ENCODE data around the gene SETBP1.
A peak's percentile ranks its signal among the peaks of the same experiment; 100 is the strongest.

SETBP1 gene

GRCh38 chr18:44973282-44973681, 292.6 kb downstream of the SETBP1 start:
- DNase-seq (ENCODE audit: low spot score) = peak; percentile 8

DNA sequence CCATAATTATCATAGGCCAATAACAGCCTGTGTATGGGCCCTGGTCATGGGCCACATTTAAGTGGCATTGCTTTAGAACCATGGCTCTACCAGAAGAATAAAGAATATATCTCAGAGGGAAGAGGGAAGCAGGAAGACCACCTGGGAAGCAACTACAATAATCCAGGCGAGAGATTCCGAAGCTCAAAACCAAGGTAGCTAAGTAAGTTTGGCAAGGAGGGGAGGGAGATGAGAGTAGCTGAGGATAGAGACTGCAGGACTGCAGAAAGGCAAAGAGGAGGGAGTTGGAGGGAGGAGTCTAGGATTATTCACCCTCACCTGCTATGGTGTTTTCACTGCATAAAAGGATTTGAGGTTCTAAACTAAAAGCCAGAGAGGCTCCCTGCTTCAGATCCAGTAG, 293.5 kb downstream of the SETBP1 start:
- DNase-seq (ENCODE audit: low spot score) = no peak

DNA sequence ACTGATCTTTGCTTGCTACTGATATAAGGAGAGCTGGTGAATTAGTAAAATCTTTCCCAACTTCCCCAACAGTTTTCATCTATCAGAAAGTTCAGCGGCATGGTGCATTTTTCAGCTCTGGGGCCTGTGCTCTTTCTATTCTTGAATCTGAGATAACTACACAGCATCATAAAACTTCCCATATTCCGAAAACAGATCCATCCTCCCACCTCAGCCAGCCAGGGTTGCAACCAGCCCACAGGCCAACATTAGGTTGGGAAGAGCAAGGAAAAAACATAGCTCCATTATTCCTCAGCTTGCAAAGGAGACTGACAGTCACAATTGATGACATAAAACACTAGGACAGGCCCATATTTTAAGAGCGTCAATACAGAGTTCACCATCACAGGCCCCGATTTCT, 297.2 kb downstream of the SETBP1 start:
- DNase-seq (ENCODE audit: low spot score) = no peak

- no peak for DNase-seq (ENCODE audit: low spot score)
Measured at GRCh38 chr18:44979748-44980147, 299.1 kb downstream of the SETBP1 start.

GRCh38 chr18:44981121-44981520, 300.4 kb downstream of the SETBP1 start:
- DNase-seq (ENCODE audit: low spot score) = no peak

- DNase-seq (ENCODE audit: low spot score) = no peak
Measured at GRCh38 chr18:44986933-44987332, 306.2 kb downstream of the SETBP1 start.

- no peak for DNase-seq (ENCODE audit: low spot score)
Measured at GRCh38 chr18:44987371-44987770, 306.7 kb downstream of the SETBP1 start.

- no peak for DNase-seq (ENCODE audit: low spot score)
Measured at GRCh38 chr18:44988821-44989587, 308.3 kb downstream of the SETBP1 start.

DNA sequence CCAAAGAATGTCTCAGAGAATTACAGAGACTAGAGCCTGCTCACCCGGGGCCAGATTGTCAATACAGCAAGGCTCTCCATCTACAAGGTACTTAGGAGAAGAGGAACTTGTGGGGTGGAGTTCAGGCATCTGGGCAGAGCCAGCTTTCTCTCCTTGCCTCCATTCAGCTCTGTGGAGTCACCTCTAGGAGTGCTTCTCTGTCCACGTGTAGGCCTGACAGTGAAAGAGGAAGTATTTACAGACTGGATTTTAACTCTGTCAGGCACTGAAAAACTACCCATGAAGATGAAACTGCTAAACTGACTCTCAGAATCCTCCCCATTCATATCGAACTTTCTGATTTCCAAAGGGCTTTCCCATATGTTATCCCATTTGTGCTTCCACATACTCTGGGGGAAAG, 315.6 kb downstream of the SETBP1 start:
- no peak for DNase-seq (ENCODE audit: low spot score)

GRCh38 chr18:44997174-44997573, 316.5 kb downstream of the SETBP1 start:
- DNase-seq (ENCODE audit: low spot score) = no peak

DNA sequence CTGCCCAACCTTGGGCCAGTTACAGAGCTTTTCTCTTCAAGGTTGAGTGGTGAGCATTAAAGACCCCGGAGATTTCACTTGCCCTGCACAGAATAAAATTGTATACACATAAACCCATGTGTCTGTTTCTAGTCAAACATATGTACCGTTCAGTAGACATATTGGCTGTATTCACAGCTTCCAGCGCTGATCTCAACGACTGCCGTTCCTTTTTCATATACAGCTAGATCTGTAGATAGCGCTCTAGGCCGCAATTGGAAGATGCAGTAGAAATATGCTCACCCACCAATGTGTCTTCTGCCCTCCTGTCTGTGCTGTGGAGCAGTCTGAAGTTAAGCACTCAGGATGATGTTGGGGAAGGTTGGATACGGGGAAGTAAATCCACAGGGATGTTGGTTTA, 317.7 kb downstream of the SETBP1 start:
- DNase-seq (ENCODE audit: low spot score) = no peak

- DNase-seq (ENCODE audit: low spot score) = no peak
Measured at GRCh38 chr18:45004546-45005080, 323.9 kb downstream of the SETBP1 start.

DNA sequence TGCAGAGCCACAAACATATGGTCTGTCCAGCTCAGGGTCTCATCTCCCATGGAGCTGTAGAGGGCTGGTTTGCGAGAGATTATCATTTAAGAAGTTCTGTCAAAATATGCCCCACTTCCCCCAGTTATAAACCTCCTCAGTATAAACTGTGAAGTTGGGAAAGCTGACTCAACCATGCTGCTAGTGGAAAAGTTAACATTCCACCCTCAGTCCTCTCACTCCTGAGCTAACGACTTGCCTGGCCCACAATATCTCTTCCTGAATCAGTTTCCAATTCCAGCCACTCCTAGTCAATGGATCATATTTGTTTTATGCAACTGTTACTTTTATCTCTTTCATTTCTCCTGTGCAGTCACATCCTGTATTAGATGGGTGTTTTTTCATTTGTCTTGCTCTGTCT, 326.2 kb downstream of the SETBP1 start:
- DNase-seq (ENCODE audit: low spot score) = no peak

DNA sequence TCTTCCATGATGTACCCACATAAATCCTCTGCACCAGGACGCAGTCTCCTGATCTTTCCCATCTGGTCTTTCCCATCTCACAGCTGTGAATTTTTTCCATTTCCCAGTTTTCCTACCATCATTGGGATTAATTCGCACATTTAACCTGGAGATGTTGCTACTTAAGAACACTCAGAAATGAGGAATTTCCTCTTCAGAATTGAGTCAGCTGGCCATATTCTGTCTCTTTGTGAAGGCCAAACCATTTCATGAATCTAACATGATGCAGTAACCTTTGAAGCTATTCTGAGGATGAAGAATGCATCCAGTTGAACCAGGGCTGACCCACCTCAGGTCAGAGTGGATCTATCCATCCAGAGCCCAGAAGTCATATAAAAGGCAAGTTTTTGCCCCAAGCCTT, 326.8 kb downstream of the SETBP1 start:
- no peak for DNase-seq (ENCODE audit: low spot score)

- no peak for DNase-seq (ENCODE audit: low spot score)
Measured at GRCh38 chr18:45008694-45009413, 328.2 kb downstream of the SETBP1 start.

DNA sequence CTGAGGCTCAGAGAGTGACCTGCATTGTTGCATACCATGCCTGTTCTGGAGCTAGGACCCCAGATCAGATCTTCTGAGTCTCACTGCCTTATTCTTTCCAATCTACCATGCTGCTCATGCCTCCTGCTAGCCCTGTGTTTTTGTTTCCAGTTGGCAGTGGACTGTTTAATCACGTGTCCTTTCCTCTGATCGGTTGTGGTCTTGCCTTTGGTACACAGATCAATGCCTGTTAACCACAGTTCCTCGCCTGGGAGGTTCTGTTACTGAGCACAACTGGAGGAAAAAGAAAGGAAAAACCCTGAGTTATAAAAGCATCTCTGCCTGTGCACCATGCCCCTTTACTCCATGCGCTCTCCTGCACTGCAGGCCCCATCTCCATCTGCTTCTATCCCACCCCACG, 329.1 kb downstream of the SETBP1 start:
- DNase-seq (ENCODE audit: low spot score) = no peak

DNA sequence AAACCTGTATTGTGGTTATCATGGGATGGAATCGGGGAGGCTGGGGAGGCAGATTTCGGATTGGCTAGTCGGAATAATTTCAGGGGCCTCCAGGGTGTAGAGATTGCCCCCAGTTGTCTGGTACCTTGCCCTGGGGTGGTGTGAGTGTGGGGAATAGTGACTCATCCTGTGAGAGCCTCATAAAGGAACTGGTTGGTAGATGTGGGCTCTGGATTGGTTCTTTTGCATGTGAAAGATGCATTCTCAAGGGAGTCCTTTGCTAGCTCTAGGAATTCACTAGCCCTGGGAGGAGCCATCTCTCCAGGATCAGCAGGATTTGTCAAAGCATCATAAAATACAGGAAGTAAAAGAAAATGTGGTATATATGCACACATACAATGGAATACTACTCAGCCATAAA, 331.6 kb downstream of the SETBP1 start:
- DNase-seq (ENCODE audit: low spot score) = no peak

- peak; percentile 0 for DNase-seq (ENCODE audit: low spot score)
Measured at GRCh38 chr18:45014047-45014501, 333.4 kb downstream of the SETBP1 start.

DNA sequence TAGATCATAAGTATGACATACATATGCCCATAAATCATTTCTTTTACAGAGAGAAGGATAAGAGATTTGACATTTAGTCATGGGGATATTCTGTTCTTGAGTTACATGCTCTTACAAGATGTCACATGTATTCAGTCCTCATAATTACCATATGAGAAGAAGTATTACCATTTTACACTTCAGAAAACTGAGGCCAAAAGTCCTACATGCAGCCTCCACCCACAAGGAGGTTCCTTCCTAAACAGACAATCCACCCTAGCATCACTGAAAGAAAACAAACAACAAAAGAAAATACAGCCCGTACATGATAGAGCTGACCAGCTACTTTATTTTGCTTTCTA, 335.1 kb downstream of the SETBP1 start:
- no peak for DNase-seq (ENCODE audit: low spot score)

- DNase-seq (ENCODE audit: low spot score) = no peak
Measured at GRCh38 chr18:45019469-45019868, 338.8 kb downstream of the SETBP1 start.

GRCh38 chr18:45023519-45023918, 342.8 kb downstream of the SETBP1 start:
- no peak for DNase-seq (ENCODE audit: low spot score)

DNA sequence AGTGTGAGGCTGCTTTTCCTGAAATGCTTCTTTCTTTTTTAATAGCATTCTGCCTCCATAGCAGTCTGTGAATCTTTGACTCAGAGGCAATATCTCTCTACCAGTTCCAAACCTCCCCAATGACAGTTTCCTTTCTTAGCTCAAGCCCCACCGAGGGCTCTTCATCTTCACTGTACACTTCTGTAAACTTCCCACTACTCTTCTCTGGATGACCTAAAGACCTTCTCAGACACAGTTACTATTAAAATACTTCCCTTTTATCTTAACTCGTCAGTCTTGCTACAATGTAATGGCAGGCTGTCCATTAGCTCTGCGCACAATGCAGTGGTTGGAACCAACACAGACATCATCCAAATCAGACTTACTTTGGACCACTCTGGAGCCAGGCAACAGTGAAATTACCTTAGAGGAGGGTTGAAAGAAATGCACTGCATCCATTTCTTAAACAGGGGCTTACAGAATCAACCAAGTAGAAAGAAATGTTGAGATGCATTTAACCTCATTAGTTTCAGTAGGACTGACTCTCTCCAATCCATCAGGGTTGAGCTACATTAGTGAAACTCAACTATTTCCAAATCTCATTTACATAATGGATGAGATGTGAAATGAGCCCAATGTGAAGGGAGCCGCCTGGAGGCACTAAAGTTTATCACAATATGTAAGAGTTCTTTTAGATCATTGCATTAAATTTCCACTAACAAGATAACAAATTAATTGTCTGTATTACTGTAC, 343.8 kb downstream of the SETBP1 start:
- no peak for DNase-seq (ENCODE audit: low spot score)

DNA sequence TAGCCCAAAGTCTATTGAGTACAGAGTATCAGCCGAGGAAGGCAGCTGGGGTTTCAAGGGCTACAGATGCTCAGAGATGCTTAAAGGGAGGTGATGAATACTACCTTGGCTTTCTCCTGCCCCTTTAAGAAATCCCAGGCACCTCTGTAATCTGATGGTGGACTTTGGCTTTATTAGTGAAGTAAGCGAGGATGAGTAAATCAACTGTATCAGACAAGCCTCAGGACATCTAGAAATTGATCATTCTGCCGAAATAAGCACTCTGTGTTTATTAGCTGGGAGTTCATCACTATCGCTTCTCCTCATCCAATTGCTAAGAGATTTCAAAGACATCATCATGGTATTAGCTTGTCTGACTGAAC, 344.4 kb downstream of the SETBP1 start:
- no peak for DNase-seq (ENCODE audit: low spot score)
